HCT116 (cell line): Measurements from ENCODE around the gene HIVEP2.

ENCODE experiments used
- ELF1 ChIP-seq: IDR thresholded peaks from 2 replicates; pipeline ENCODE4 v1.6.1; 2012; ENCODE audit warnings: low read depth, borderline replicate concordance
- EZH2phosphoT487 ChIP-seq: fragments of 200-600 bp; IDR thresholded peaks from 2 replicates; pipeline ENCODE4 v1.6.1; 2018; ENCODE audit warnings: antibody characterized with exemption, borderline replicate concordance
- POLR2A ChIP-seq: IDR thresholded peaks from 2 replicates; pipeline ENCODE4 v1.7.0; 2011; ENCODE audit warnings: borderline replicate concordance; ENCODE audit not compliant: insufficient read depth, insufficient read length; ENCODE audit errors: extremely low read depth
- SRF ChIP-seq: IDR thresholded peaks from 2 replicates; pipeline ENCODE4 v1.6.1; 2012; ENCODE audit warnings: low read depth
- ZNF274 ChIP-seq: fragments of 200-500 bp; sonication (Bioruptor generic); IDR thresholded peaks from 2 replicates; pipeline ENCODE4 v1.6.1; 2014; ENCODE audit warnings: mild to moderate bottlenecking, low read depth, low read length, inconsistent platforms
- TF ChIP-seq, protein P1 (sequence below): IDR thresholded peaks from 2 replicates; pipeline ENCODE4 v1.6.1; 2012; ENCODE audit warnings: low read depth
- TF ChIP-seq, protein P2 (sequence below), 3 experiments: fragments of 200-600 bp in 1 of 3; sonication (generic) in 1 of 3; IDR thresholded peaks in 2 of 3; conservative IDR thresholded peaks in 1 of 3; 2 replicates each; pipeline ENCODE4 v1.5.1; 2012 to 2017; ENCODE audit warnings: low read depth in 2 of 3, low read length in 2 of 3, antibody characterized with exemption in 1 of 3, borderline replicate concordance in 1 of 3, control low read depth in 1 of 3, mild to moderate bottlenecking in 1 of 3, mixed read lengths in 1 of 3, mixed run types in 1 of 3, moderate library complexity in 1 of 3; ENCODE audit not compliant: insufficient read depth in 1 of 3

DNA sequence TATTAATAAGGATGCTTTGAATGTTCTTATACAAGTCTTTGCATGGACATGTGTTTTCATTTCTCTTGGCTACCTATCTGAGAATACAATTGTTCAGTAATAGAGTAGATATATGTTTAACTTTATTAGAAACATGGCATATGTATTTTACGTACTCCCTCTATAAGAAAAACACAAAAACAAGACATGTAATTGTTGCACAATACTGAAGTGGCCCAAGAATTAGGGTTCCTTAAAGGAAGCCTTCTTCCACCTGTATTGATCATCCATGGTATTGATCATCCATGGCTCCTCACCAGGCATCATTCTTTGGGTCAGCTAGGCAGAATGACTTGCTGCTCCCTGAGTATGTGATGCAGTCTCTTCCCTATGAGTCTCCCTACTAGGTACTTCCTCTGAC lies 20.2 kb upstream of the HIVEP2 start:
- TF ChIP-seq, protein P1, sequence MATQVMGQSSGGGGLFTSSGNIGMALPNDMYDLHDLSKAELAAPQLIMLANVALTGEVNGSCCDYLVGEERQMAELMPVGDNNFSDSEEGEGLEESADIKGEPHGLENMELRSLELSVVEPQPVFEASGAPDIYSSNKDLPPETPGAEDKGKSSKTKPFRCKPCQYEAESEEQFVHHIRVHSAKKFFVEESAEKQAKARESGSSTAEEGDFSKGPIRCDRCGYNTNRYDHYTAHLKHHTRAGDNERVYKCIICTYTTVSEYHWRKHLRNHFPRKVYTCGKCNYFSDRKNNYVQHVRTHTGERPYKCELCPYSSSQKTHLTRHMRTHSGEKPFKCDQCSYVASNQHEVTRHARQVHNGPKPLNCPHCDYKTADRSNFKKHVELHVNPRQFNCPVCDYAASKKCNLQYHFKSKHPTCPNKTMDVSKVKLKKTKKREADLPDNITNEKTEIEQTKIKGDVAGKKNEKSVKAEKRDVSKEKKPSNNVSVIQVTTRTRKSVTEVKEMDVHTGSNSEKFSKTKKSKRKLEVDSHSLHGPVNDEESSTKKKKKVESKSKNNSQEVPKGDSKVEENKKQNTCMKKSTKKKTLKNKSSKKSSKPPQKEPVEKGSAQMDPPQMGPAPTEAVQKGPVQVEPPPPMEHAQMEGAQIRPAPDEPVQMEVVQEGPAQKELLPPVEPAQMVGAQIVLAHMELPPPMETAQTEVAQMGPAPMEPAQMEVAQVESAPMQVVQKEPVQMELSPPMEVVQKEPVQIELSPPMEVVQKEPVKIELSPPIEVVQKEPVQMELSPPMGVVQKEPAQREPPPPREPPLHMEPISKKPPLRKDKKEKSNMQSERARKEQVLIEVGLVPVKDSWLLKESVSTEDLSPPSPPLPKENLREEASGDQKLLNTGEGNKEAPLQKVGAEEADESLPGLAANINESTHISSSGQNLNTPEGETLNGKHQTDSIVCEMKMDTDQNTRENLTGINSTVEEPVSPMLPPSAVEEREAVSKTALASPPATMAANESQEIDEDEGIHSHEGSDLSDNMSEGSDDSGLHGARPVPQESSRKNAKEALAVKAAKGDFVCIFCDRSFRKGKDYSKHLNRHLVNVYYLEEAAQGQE, result no peak
- TF ChIP-seq SRF (no peak), EZH2phosphoT487 (no peak), ZNF274 (no peak), POLR2A (no peak), ELF1 (no peak)
- TF ChIP-seq, protein P2, sequence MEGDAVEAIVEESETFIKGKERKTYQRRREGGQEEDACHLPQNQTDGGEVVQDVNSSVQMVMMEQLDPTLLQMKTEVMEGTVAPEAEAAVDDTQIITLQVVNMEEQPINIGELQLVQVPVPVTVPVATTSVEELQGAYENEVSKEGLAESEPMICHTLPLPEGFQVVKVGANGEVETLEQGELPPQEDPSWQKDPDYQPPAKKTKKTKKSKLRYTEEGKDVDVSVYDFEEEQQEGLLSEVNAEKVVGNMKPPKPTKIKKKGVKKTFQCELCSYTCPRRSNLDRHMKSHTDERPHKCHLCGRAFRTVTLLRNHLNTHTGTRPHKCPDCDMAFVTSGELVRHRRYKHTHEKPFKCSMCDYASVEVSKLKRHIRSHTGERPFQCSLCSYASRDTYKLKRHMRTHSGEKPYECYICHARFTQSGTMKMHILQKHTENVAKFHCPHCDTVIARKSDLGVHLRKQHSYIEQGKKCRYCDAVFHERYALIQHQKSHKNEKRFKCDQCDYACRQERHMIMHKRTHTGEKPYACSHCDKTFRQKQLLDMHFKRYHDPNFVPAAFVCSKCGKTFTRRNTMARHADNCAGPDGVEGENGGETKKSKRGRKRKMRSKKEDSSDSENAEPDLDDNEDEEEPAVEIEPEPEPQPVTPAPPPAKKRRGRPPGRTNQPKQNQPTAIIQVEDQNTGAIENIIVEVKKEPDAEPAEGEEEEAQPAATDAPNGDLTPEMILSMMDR (IDR thresholded peaks at IDR 0.05 in 2 of 3, conservative IDR thresholded peaks at IDR 0.05 in 1 of 3; ENCODE audit: borderline replicate concordance in 1 of 3, insufficient read depth in 1 of 3, low read depth in 2 of 3, low read length in 2 of 3), result no peak
